Fibroblast of the aortic adventitia (primary cell): ENCODE results near the gene FAM120A. TPM values are rescaled to one million over a fixed set of nuclear protein-coding genes. Genes with fewer than 3 reads are reported as not detected.

ENCODE experiments used
- DNase-seq: peaks from one replicate; pipeline ENCODE4 v3.0.0-alpha.2; 2010; ENCODE audit warnings: low read depth
- H3K4me3 ChIP-seq: 2 replicates; pipeline ENCODE4 v1.5.1; 2011; ENCODE audit warnings: low read depth, mild to moderate bottlenecking, control low read depth, low read length, moderate library complexity
- total RNA-seq: library from RNA; depleted of rRNA; stranded (reverse); fragments of >200 nt; gene quantifications from 2 replicates; pipeline ENCODE4 v1.2.3, GENCODE V29; 2012; ENCODE audit warnings: low replicate concordance
- TF ChIP-seq, protein P1 (sequence below): IDR thresholded peaks from 2 replicates; pipeline ENCODE4 v1.5.1; 2011; ENCODE audit warnings: mild to moderate bottlenecking, low read length, control low read depth, inconsistent platforms; ENCODE audit not compliant: insufficient read depth

Gene FAM120A
- total RNA-seq, 1 donor, result 116 TPM

DNA sequence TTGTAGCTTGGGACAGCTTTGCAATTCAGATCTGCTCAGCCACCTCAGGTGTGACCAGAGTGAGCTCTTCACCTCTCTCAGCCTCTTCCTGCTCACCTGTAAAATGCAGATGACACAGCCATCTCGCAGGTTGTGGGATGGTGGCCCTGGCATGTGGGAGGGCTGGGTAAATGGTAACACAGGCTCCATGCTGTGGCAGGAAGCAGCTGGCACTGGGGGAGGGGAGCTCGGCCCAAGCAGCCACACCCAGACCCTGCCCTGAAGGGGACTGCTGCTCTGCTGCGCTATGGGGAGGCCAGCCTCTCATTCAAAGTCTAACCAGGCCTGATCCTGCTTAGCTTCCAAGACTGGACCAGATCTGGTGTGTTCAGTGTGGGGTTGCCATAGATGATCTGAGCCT, 149.0 kb downstream of the FAM120A start:
- H3K4me3 ChIP-seq, result no peak overlapping the region
- no peak for DNase-seq
- TF ChIP-seq, protein P1, sequence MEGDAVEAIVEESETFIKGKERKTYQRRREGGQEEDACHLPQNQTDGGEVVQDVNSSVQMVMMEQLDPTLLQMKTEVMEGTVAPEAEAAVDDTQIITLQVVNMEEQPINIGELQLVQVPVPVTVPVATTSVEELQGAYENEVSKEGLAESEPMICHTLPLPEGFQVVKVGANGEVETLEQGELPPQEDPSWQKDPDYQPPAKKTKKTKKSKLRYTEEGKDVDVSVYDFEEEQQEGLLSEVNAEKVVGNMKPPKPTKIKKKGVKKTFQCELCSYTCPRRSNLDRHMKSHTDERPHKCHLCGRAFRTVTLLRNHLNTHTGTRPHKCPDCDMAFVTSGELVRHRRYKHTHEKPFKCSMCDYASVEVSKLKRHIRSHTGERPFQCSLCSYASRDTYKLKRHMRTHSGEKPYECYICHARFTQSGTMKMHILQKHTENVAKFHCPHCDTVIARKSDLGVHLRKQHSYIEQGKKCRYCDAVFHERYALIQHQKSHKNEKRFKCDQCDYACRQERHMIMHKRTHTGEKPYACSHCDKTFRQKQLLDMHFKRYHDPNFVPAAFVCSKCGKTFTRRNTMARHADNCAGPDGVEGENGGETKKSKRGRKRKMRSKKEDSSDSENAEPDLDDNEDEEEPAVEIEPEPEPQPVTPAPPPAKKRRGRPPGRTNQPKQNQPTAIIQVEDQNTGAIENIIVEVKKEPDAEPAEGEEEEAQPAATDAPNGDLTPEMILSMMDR, result no peak

DNA sequence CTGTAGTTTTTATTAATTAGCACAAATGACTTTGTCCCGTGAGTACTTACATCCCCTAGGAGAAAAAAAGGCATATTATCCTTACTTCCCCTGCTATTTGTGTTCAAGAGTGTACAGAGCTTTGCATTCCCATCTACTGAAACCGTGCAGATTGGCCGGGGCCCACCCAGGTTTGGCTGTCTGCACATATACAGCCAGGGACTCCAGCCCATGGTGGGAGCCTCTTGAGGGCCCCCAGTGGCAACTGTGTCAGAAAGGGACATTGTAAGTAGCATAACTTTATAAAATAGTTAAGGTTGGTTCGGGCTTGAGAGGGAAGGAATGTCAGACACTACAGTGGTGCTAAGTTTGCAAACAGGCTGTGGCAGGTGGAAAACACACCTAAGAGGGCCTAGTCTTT, 149.6 kb downstream of the FAM120A start:
- no peak overlapping the region for H3K4me3 ChIP-seq
- DNase-seq, result no peak
- TF ChIP-seq, protein P1, result no peak

DNA sequence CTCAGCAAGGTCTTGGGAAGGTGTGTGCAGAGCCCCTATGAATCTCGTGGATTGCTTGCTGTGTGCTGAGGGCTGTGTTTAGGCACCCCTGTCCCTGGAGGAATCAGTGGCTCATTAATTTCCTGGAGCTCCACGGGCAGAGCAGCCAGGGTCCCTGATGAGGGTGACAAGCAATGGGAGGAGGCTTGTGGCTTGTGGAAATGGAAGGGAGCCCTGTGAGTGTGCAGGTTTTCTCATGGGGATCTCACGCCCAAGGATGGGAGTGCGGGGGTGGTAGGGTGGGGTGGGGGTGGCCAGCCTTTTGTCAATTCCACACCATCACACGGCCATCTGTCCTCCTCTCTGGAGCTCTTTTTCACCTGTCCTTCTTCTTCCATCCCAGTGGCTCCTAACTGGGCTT, 150.2 kb downstream of the FAM120A start:
- DNase-seq, result no peak
- no peak overlapping the region for H3K4me3 ChIP-seq
- TF ChIP-seq, protein P1, result no peak

DNA sequence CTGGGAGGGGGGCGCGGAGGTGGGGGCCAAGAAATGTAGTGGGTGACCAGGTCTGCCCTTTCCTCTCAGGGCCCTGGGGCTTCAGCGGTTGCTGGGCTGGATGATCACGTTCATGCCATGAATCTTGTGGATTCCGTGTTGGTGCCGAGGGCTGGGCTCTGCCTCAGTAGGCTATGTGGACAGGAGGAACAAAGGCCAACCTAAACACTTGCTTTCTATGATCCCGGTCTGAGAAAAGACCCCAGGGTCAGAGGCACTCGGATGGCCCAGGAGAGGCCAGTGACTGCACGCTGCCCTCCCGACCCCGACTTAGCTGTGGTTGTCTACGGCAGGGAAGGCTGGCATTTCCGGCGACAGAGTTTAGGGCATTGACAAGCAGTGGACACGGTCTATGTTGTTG, 151.5 kb downstream of the FAM120A start:
- TF ChIP-seq, protein P1, result no peak
- no peak overlapping the region for H3K4me3 ChIP-seq
- no peak for DNase-seq

DNA sequence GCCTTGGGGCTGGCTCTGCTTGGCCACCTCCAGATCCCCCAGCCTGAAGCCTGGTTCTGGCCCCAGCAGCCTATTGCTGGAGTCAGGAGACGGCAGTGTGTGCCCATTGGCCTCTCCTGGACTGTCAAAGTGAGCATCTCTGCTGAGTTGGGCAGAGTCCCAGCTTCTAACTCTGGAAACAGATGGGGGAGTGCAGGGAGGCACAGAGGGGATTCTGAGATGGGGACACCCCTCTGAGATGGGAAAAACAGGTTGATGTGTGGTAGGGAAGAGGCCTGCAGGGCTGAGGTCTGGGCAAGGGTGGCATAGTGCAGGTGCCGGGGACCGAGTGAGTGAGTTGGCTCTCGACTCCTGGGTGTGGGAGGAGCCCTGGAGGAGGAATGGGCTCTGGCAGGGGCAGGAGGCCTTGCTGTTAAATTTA, 152.4 kb downstream of the FAM120A start:
- TF ChIP-seq, protein P1, result no peak
- H3K4me3 ChIP-seq, result no peak overlapping the region
- DNase-seq, result no peak

DNA sequence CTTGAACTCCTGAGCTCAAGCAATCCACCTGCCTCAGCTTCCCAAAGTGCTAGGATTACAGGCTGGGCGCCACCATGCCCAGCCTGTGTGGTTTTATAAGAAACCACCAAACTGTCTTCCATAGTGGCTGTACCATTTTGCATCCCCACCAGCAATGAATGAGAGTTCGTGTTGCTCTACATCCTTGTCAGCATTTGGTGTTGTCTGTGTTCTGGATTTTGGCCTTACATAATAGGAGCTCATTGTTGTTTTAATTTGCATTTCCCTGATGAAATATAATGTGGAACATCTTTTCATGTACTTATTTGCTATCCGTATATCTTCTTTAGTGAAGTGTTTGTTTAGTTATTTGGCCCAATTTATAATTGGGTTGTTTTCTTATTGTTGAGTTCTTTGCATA, 154.7 kb downstream of the FAM120A start:
- H3K4me3 ChIP-seq, result no peak overlapping the region
- DNase-seq, result no peak
- TF ChIP-seq, protein P1, result no peak

DNA sequence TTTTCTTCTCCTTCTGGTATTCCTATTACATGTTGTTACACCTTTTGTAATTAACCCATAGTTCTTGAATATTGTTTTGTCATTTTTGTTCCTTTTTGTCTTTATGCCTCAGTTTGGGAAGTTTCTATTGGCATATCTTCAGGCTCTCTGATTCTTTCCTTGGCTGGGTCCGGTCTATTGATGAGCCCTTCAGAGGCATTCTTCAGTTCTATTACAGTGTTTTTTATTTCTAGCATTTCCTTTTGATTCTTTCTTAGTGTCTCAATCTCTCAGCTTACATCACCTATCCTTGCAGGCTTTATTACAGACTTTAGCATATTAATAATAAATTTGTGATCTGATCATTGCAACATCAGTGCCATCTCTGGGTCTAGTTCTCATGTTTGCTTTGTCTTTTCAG, 158.7 kb downstream of the FAM120A start:
- TF ChIP-seq, protein P1, result no peak
- H3K4me3 ChIP-seq, result no peak overlapping the region
- DNase-seq, result no peak
